ENCODE results near the gene VAMP2. TPM values are rescaled to one million over a fixed set of nuclear protein-coding genes. Genes with fewer than 3 reads are reported as not detected.
A peak's percentile ranks its signal among the peaks of the same experiment; 100 is the strongest.

The VAMP2 gene
- total and polyA plus RNA-seq, 9 of the 15 experiments (the other 6 are each of a cell fraction or from before 2014, with no cell fraction given), result 2.3 to 31.8 (median 6.0) TPM

DNA sequence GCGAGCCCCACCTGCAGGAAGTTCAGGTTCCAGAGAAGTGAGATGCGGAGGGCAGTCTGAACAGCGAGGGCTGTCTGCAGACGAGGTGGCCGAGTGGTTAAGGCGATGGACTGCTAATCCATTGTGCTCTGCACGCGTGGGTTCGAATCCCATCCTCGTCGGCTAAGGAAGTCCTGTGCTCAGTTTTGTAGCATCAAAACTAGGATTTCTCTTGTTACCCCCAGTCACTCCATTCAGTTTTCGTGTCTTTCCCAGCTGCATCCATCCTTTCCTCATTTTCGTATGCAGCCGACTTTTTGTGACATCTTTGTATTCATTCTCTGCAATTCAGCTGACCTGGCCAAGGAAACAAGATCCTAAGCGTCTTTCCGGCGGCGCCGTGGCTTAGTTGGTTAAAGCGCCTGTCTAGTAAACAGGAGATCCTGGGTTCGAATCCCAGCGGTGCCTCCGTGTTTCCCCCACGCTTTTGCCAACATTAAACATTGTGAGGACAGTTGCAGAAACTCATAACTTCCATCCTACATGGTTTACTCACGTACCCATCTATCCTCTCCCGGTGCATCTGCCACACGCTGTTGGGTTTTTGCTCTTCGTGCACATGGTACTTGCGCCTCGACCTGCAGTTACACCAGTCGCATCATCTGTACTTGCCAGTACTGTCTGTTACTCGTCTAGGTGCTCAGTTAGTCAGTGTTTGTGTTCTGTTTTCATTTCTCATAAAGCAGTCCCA, 24.2 kb upstream of the VAMP2 start (continued):
- TF ChIP-seq, protein P1, sequence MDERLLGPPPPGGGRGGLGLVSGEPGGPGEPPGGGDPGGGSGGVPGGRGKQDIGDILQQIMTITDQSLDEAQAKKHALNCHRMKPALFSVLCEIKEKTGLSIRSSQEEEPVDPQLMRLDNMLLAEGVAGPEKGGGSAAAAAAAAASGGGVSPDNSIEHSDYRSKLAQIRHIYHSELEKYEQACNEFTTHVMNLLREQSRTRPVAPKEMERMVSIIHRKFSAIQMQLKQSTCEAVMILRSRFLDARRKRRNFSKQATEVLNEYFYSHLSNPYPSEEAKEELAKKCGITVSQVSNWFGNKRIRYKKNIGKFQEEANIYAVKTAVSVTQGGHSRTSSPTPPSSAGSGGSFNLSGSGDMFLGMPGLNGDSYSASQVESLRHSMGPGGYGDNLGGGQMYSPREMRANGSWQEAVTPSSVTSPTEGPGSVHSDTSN (CRISPR knock-in tag; IDR thresholded peaks at IDR 0.05; ENCODE audit: low read depth), result no peak
- TF ChIP-seq, protein P1 (tag; conservative IDR thresholded peaks at IDR 0.05; ENCODE audit: low read depth), result no peak
- no peak for TF ChIP-seq XRCC4 (IDR thresholded peaks at IDR 0.05; ENCODE audit: extremely low read depth, insufficient read depth, insufficient read length)
- TF ChIP-seq CHD1 (IDR thresholded peaks at IDR 0.05; ENCODE audit: low read length), result no peak
- TF ChIP-seq SPI1 (IDR thresholded peaks at IDR 0.05; ENCODE audit: borderline replicate concordance, low read depth, low read length), result 0 out of 2 replicates have a peak, but pooled peaks have one; percentile 19
- no peak for TF ChIP-seq ELF4 (CRISPR knock-in tag; IDR thresholded peaks at IDR 0.05)
- TF ChIP-seq ZNF24 (IDR thresholded peaks at IDR 0.05), result no peak
- TF ChIP-seq ZNF232 (CRISPR knock-in tag; IDR thresholded peaks at IDR 0.05), result no peak
- no peak for TF ChIP-seq ZNF174 (CRISPR knock-in tag; IDR thresholded peaks at IDR 0.05)
- TF ChIP-seq ZNF830 (CRISPR knock-in tag; IDR thresholded peaks at IDR 0.05), result no peak
- no peak for TF ChIP-seq HNRNPL (IDR thresholded peaks at IDR 0.05; ENCODE audit: low read depth, low read length)
- TF ChIP-seq MTA1 (IDR thresholded peaks at IDR 0.05; ENCODE audit: borderline replicate concordance), result no peak
- no peak for TF ChIP-seq PTRF (tag; IDR thresholded peaks at IDR 0.05)
- TF ChIP-seq KDM1A (IDR thresholded peaks at IDR 0.05), result no peak
- no peak for TF ChIP-seq KLF13 (tag; IDR thresholded peaks at IDR 0.05; ENCODE audit: borderline replicate concordance, low read depth)
- TF ChIP-seq NFIC (IDR thresholded peaks at IDR 0.05), result peak; percentile 51
- no peak for TF ChIP-seq ZNF217 (CRISPR knock-in tag; IDR thresholded peaks at IDR 0.05)
- TF ChIP-seq, protein P2, sequence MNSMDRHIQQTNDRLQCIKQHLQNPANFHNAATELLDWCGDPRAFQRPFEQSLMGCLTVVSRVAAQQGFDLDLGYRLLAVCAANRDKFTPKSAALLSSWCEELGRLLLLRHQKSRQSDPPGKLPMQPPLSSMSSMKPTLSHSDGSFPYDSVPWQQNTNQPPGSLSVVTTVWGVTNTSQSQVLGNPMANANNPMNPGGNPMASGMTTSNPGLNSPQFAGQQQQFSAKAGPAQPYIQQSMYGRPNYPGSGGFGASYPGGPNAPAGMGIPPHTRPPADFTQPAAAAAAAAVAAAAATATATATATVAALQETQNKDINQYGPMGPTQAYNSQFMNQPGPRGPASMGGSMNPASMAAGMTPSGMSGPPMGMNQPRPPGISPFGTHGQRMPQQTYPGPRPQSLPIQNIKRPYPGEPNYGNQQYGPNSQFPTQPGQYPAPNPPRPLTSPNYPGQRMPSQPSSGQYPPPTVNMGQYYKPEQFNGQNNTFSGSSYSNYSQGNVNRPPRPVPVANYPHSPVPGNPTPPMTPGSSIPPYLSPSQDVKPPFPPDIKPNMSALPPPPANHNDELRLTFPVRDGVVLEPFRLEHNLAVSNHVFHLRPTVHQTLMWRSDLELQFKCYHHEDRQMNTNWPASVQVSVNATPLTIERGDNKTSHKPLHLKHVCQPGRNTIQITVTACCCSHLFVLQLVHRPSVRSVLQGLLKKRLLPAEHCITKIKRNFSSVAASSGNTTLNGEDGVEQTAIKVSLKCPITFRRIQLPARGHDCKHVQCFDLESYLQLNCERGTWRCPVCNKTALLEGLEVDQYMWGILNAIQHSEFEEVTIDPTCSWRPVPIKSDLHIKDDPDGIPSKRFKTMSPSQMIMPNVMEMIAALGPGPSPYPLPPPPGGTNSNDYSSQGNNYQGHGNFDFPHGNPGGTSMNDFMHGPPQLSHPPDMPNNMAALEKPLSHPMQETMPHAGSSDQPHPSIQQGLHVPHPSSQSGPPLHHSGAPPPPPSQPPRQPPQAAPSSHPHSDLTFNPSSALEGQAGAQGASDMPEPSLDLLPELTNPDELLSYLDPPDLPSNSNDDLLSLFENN (IDR thresholded peaks at IDR 0.05; ENCODE audit: low read depth in 2 of 2, low read length in 2 of 2), result no peak
- TF ChIP-seq ZNF766 (CRISPR knock-in tag; conservative IDR thresholded peaks at IDR 0.05), result no peak
- TF ChIP-seq TEAD4 (IDR thresholded peaks at IDR 0.05; ENCODE audit: low read length), result peak; percentile 66
- no peak for TF ChIP-seq TEAD4 (CRISPR knock-in tag; IDR thresholded peaks at IDR 0.05; ENCODE audit: borderline replicate concordance)
- 0 out of 2 replicates have a peak, but pooled peaks have one; percentile 28 for TF ChIP-seq LEF1 (IDR thresholded peaks at IDR 0.05)
- TF ChIP-seq MTF1 (CRISPR knock-in tag; IDR thresholded peaks at IDR 0.05; ENCODE audit: borderline replicate concordance), result no peak
- no peak for TF ChIP-seq MBD2 (IDR thresholded peaks at IDR 0.05; ENCODE audit: borderline replicate concordance, low read depth)
- no peak for TF ChIP-seq NEUROD1 (IDR thresholded peaks at IDR 0.05; ENCODE audit: borderline replicate concordance, low read depth, low read length, partially characterized antibody)
